ENCODE measurements around the gene LYPD6B.

Gene LYPD6B

GRCh38 chr2:149012545-149012944 is 26.0 kb upstream of the LYPD6B start:
- H3K27ac ChIP-seq: no peak overlapping the region
- TF ChIP-seq ZFX (IDR thresholded peaks at IDR 0.05): no peak

DNA sequence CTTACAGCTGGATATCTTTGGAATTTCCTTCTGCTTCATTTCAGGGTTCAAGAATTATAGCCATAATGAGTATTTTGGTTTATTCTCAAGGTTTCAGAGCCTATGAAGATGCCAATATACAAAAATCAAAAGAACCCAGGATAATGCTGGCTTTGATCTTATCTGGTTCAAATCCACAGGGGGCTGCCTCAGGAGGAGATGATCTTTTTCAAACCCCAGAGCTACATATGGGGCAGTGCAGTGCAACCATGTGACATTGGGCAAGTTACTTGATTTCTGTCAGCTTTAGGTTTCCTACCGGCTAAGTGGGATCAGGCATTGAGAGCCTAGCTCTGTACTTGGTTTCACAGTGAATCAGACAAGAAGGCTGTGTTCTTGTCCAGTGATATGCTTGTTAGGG is 23.0 kb upstream of the LYPD6B start:
- TF ChIP-seq, protein P1, sequence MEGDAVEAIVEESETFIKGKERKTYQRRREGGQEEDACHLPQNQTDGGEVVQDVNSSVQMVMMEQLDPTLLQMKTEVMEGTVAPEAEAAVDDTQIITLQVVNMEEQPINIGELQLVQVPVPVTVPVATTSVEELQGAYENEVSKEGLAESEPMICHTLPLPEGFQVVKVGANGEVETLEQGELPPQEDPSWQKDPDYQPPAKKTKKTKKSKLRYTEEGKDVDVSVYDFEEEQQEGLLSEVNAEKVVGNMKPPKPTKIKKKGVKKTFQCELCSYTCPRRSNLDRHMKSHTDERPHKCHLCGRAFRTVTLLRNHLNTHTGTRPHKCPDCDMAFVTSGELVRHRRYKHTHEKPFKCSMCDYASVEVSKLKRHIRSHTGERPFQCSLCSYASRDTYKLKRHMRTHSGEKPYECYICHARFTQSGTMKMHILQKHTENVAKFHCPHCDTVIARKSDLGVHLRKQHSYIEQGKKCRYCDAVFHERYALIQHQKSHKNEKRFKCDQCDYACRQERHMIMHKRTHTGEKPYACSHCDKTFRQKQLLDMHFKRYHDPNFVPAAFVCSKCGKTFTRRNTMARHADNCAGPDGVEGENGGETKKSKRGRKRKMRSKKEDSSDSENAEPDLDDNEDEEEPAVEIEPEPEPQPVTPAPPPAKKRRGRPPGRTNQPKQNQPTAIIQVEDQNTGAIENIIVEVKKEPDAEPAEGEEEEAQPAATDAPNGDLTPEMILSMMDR (conservative IDR thresholded peaks at IDR 0.05): no peak
- no peak for TF ChIP-seq ZFX (IDR thresholded peaks at IDR 0.05)
- H3K27ac ChIP-seq: no peak overlapping the region

DNA sequence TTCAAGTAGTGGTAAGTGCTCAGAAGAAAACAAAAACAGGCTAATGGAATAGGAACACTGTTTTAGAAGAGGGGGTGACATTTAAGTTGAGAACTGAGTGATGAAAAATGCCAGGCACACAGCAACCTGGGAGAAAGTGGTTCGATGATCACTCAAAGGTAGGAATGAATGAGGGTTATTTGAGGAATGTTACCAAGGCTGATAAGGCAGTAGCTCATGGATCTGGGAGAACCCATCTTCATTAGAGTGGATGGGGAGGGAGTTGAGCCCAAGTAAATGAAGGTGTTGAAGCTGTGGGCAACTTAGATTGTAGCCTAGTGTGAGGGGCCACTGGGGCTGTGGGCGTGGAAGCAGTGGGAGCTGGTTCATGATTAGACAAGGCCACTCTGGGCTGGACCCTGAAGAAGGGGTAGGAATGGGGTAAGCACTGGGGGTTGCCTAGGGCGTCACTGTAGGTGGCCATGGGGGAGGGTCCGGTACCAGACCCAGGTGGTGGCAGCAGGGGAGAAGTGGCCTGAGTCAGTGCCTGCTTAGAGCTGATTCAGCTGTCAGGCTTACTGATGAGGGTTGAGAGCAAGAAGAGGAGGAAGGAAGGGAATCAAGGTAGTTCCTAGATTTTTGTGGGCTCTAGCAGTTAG is 22.5 kb upstream of the LYPD6B start:
- no peak for TF ChIP-seq ZFX (IDR thresholded peaks at IDR 0.05)
- TF ChIP-seq, protein P1 (conservative IDR thresholded peaks at IDR 0.05): no peak
- no peak overlapping the region for H3K27ac ChIP-seq

DNA sequence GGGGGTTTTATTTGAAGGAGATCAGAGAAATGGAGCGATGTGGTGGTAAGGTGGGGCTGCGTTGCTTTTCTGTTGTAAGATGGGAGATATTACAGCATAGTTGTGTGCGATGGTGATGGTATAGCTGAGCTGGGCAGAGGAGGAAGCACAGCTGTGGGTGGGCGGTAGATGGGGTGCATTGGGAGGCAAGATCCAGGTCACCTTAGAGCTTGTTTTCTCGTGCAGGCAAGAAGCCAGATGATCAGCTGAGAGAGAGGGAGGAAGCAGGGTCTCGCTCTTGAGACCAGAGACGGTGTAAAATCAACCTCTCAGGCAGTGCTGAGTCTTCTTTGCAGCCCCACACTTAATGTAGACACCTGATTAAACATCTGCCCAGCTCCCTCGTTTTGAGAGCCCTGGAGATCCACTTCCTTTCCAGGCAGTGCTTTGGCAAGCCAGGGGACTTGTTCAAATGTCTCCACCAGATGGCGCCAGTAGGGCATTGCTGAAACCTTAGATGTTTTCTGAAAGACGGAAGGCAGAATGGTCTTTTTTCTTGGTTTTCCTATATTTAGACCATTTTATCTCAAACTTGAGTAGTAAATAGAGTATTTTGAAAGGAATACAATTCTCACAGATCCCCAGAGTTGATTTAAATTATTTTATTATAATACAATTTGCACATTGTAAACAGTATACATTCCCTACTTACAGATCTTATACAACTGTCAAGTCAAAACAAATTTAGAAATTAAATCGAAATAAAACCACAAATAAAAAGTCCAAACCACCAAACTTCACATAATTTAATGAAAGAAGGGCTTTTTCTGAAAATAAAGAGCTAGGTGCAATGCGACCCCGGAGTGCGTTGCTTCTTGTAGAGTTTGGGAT is 21.1 kb upstream of the LYPD6B start:
- no peak for TF ChIP-seq ZFX (IDR thresholded peaks at IDR 0.05)
- TF ChIP-seq, protein P1 (conservative IDR thresholded peaks at IDR 0.05): peak; percentile 86
- no peak overlapping the region for H3K27ac ChIP-seq

DNA sequence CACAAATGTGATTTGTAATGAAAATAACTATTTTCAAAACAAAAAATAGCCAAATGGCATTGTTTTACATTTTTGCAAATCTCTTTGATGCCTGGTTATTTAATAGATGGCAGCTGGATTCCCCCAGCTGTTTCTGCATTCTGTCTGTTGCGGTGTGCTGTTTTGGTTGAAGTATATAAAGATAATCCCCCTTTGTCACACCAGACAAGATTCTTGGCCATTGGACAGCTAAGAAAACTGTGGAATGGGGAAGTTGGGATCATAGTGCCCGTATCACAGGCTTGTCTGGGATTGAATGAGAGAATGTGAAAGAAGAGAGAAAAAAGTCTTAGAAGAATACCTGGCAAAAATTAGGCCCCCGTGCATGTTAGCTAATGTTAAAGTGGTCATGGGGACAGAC is 19.5 kb upstream of the LYPD6B start:
- no peak for TF ChIP-seq ZFX (IDR thresholded peaks at IDR 0.05)
- TF ChIP-seq, protein P1 (conservative IDR thresholded peaks at IDR 0.05): no peak
- H3K27ac ChIP-seq: no peak overlapping the region

GRCh38 chr2:149019768-149020167 is 18.7 kb upstream of the LYPD6B start:
- H3K27ac ChIP-seq: no peak overlapping the region
- TF ChIP-seq, protein P1 (conservative IDR thresholded peaks at IDR 0.05): no peak

- TF ChIP-seq, protein P1 (conservative IDR thresholded peaks at IDR 0.05): no peak
- TF ChIP-seq ZFX (IDR thresholded peaks at IDR 0.05): no peak
- no peak overlapping the region for H3K27ac ChIP-seq
Measured at GRCh38 chr2:149020432-149020851, 18.1 kb upstream of the LYPD6B start.

Measured in C4-2B (cell line).